ENCODE data around the gene PIP5K1B. TPM values are rescaled to one million over a fixed set of nuclear protein-coding genes. Genes with fewer than 3 reads are reported as not detected.

PIP5K1B gene
- total RNA-seq, 1 donor from 2014 or later: 1.3 TPM

DNA sequence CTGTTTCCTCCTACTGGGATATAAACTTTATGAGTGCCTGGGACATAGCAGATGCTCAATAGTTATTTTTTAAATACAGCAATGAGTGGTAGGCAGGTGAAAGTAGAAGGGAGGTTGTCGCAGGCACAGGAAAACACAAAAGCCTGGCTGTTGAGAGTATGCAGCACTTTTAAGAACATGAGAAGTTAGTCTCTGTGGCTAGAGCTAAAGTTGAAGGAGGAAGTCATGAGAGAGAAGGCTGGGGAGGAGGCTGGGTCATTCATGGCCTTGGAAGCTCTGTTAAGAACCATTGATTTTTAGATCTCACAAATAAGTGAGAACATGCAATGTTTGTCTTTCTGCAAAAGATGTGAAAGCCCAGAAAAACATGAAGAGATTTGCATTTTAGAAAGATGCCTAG, 182.2 kb downstream of the PIP5K1B start:
- TF ChIP-seq, protein P1, sequence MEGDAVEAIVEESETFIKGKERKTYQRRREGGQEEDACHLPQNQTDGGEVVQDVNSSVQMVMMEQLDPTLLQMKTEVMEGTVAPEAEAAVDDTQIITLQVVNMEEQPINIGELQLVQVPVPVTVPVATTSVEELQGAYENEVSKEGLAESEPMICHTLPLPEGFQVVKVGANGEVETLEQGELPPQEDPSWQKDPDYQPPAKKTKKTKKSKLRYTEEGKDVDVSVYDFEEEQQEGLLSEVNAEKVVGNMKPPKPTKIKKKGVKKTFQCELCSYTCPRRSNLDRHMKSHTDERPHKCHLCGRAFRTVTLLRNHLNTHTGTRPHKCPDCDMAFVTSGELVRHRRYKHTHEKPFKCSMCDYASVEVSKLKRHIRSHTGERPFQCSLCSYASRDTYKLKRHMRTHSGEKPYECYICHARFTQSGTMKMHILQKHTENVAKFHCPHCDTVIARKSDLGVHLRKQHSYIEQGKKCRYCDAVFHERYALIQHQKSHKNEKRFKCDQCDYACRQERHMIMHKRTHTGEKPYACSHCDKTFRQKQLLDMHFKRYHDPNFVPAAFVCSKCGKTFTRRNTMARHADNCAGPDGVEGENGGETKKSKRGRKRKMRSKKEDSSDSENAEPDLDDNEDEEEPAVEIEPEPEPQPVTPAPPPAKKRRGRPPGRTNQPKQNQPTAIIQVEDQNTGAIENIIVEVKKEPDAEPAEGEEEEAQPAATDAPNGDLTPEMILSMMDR (IDR thresholded peaks at IDR 0.05; ENCODE audit: insufficient read depth, low read depth, low read length): no peak
- TF ChIP-seq EZH2 (IDR thresholded peaks at IDR 0.05; ENCODE audit: insufficient read depth, low read length): no peak
- H3K4me3 ChIP-seq (ENCODE audit: insufficient read depth, low read depth, low read length): no peak overlapping the region
- no peaks in the 10 kb centered on the region for H3K4me1 Mint-ChIP-seq (ENCODE audit: low read depth, unreplicated experiment)
- no peaks in the 10 kb centered on the region for H3K4me1 ChIP-seq (ENCODE audit: insufficient read depth, low read length)
- H3K9ac ChIP-seq (ENCODE audit: low read length): no peak overlapping the region
- no peaks in the 10 kb centered on the region for H3K36me3 Mint-ChIP-seq (ENCODE audit: low read depth, unreplicated experiment)
- no peak for FAIRE-seq
- no peaks in the 10 kb centered on the region for H4K20me1 ChIP-seq (ENCODE audit: insufficient read depth, low read length)
- no peaks in the 10 kb centered on the region for H3K9me3 ChIP-seq (ENCODE audit: insufficient read depth, low read depth, low read length)
- H3K4me3 Mint-ChIP-seq (ENCODE audit: unreplicated experiment): no peak overlapping the region
- H3K27me3 ChIP-seq (ENCODE audit: insufficient read depth, low read length): no peaks in the 10 kb centered on the region
- no peak for DNase-seq (ENCODE audit: low read depth)
- H3K9me3 Mint-ChIP-seq (ENCODE audit: unreplicated experiment): no peaks in the 10 kb centered on the region
- H3K27ac ChIP-seq (ENCODE audit: low read depth, low read length): no peak overlapping the region
- H3K27ac Mint-ChIP-seq (ENCODE audit: unreplicated experiment): no peak overlapping the region
- no peak overlapping the region for H3K4me2 ChIP-seq (ENCODE audit: low read length)
- no peaks in the 10 kb centered on the region for H3K27me3 Mint-ChIP-seq (ENCODE audit: low read depth, unreplicated experiment)
- H3K79me2 ChIP-seq (ENCODE audit: insufficient read depth, low read length): no peaks in the 10 kb centered on the region
- no peaks in the 10 kb centered on the region for H3K36me3 ChIP-seq (ENCODE audit: insufficient read depth, low read length)
- H2AFZ ChIP-seq (ENCODE audit: low read depth, low read length): no peak overlapping the region

DNA sequence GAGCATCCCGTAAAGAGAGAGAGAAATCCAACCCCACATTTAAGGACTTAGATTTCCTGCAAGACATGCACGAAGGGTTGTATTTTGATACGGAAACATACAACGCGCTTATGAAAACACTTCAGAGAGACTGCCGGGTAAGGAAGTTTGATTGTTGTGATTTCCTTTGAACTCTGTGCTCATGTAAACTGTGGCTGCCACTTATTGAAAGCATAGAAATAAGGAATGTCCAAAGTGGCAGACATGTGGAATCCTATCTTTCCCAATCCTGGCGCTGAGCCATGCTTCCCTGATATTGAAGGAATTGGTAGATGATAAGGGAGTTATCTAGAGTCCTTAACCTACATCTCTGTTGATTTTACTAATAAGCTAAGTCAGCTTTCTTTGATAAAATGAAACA, 189.5 kb downstream of the PIP5K1B start:
- Histone ChIP-seq H4K20me1 (ENCODE audit: insufficient read depth, low read length) (no peaks in the 10 kb centered on the region), H3K4me3 (ENCODE audit: insufficient read depth, low read depth, low read length) (no peak overlapping the region), H3K9ac (ENCODE audit: low read length) (no peak overlapping the region), H3K9me3 (ENCODE audit: insufficient read depth, low read depth, low read length) (no peaks in the 10 kb centered on the region), H2AFZ (ENCODE audit: low read depth, low read length) (no peak overlapping the region), H3K79me2 (ENCODE audit: insufficient read depth, low read length) (no peaks in the 10 kb centered on the region), H3K27ac (ENCODE audit: low read depth, low read length) (no peak overlapping the region), H3K27me3 (ENCODE audit: insufficient read depth, low read length) (no peaks in the 10 kb centered on the region), H3K36me3 (ENCODE audit: insufficient read depth, low read length) (no peaks in the 10 kb centered on the region), H3K4me2 (ENCODE audit: low read length) (peak overlapping the region; percentile 22), H3K4me1 (ENCODE audit: insufficient read depth, low read length) (peaks cover 6% of the 10 kb centered on the region)
- peaks cover 4% of the 10 kb centered on the region for H3K4me1 Mint-ChIP-seq (ENCODE audit: low read depth, unreplicated experiment)
- no peaks in the 10 kb centered on the region for H3K36me3 Mint-ChIP-seq (ENCODE audit: low read depth, unreplicated experiment)
- TF ChIP-seq EZH2 (IDR thresholded peaks at IDR 0.05; ENCODE audit: insufficient read depth, low read length): no peak
- TF ChIP-seq, protein P1 (IDR thresholded peaks at IDR 0.05; ENCODE audit: insufficient read depth, low read depth, low read length): no peak
- no peak overlapping the region for H3K27ac Mint-ChIP-seq (ENCODE audit: unreplicated experiment)
- FAIRE-seq (no peak), DNase-seq (ENCODE audit: low read depth) (no peak)
- H3K27me3 Mint-ChIP-seq (ENCODE audit: low read depth, unreplicated experiment): peaks cover 15% of the 10 kb centered on the region
- H3K4me3 Mint-ChIP-seq (ENCODE audit: unreplicated experiment): no peak overlapping the region
- H3K9me3 Mint-ChIP-seq (ENCODE audit: unreplicated experiment): peaks cover 2% of the 10 kb centered on the region

DNA sequence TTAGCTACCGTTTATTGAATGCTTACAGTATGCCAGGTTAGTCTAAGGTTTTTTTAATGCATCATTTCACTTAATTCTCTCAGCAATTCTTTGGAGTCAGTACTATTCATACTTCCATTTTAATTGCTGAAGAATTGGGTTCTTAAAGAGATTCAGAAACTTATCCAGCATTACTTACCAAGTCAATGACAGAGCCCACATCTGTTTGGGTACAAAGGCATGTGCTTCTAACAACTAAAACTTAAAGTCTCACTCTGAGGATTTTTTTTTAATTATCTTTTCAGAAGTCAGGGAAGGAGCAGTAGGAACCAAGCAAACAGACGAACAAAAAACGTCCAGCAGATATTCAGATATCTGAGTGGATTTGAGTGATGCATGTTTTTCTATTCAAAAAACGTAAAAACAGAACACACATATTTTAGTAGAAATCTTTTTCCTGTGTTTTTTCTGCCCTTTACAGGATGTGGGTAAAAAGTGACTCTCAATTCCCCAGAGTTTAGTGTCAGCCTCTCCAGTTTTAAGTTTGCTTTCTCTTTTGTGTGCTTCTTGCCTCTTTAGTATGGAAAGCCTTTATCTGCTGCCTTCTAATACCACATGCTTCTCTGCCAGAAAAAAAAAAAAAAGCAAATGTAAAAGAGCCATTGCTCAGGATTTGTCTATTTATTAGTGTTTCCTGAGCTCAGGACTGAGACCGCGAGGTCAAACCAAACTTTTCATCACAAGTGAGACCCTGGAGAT, 190.9 kb downstream of the PIP5K1B start:
- peak overlapping the region; percentile 19 for H3K4me2 ChIP-seq (ENCODE audit: low read length)
- no peak overlapping the region for H3K9ac ChIP-seq (ENCODE audit: low read length)
- peaks cover 2% of the 10 kb centered on the region for H3K9me3 Mint-ChIP-seq (ENCODE audit: unreplicated experiment)
- H3K27ac ChIP-seq (ENCODE audit: low read depth, low read length): no peak overlapping the region
- H3K4me3 Mint-ChIP-seq (ENCODE audit: unreplicated experiment): no peak overlapping the region
- H3K4me1 Mint-ChIP-seq (ENCODE audit: low read depth, unreplicated experiment): peaks cover 4% of the 10 kb centered on the region
- H3K79me2 ChIP-seq (ENCODE audit: insufficient read depth, low read length): no peaks in the 10 kb centered on the region
- peaks cover 6% of the 10 kb centered on the region for H3K4me1 ChIP-seq (ENCODE audit: insufficient read depth, low read length)
- peaks cover 15% of the 10 kb centered on the region for H3K27me3 Mint-ChIP-seq (ENCODE audit: low read depth, unreplicated experiment)
- H3K36me3 ChIP-seq (ENCODE audit: insufficient read depth, low read length): no peaks in the 10 kb centered on the region
- no peak for TF ChIP-seq EZH2 (IDR thresholded peaks at IDR 0.05; ENCODE audit: insufficient read depth, low read length)
- TF ChIP-seq, protein P1 (IDR thresholded peaks at IDR 0.05; ENCODE audit: insufficient read depth, low read depth, low read length): no peak
- no peak overlapping the region for H2AFZ ChIP-seq (ENCODE audit: low read depth, low read length)
- DNase-seq (ENCODE audit: low read depth) (no peak), FAIRE-seq (no peak)
- H3K9me3 ChIP-seq (ENCODE audit: insufficient read depth, low read depth, low read length): no peaks in the 10 kb centered on the region
- H3K36me3 Mint-ChIP-seq (ENCODE audit: low read depth, unreplicated experiment): no peaks in the 10 kb centered on the region
- H3K27me3 ChIP-seq (ENCODE audit: insufficient read depth, low read length): no peaks in the 10 kb centered on the region
- H3K27ac Mint-ChIP-seq (ENCODE audit: unreplicated experiment): no peak overlapping the region
- H4K20me1 ChIP-seq (ENCODE audit: insufficient read depth, low read length): no peaks in the 10 kb centered on the region
- no peak overlapping the region for H3K4me3 ChIP-seq (ENCODE audit: insufficient read depth, low read depth, low read length)

Measured in astrocyte (in vitro differentiated cells and primary cell).